Panc1 (cell line): ENCODE results near the gene GPC6.

Source experiments
- CTCF ChIP-seq: fragments of 450-650 bp; IDR thresholded peaks from 2 replicates; pipeline ENCODE4 v1.5.1; 2017; ENCODE audit warnings: mild to moderate bottlenecking
- REST ChIP-seq, 2 experiments: IDR thresholded peaks; 2 replicates each; pipeline ENCODE4 v1.6.1; 2011 to 2012; ENCODE audit warnings: low read depth in 2 of 2, control low read depth in 1 of 2, low read length in 1 of 2, mild to moderate bottlenecking in 1 of 2, moderate library complexity in 1 of 2; ENCODE audit not compliant: insufficient read depth in 1 of 2
- SIN3A ChIP-seq: IDR thresholded peaks from 2 replicates; pipeline ENCODE4 v1.6.1; 2012; ENCODE audit warnings: low read depth, mild to moderate bottlenecking, low read length, moderate library complexity, borderline replicate concordance; ENCODE audit not compliant: insufficient read depth

DNA sequence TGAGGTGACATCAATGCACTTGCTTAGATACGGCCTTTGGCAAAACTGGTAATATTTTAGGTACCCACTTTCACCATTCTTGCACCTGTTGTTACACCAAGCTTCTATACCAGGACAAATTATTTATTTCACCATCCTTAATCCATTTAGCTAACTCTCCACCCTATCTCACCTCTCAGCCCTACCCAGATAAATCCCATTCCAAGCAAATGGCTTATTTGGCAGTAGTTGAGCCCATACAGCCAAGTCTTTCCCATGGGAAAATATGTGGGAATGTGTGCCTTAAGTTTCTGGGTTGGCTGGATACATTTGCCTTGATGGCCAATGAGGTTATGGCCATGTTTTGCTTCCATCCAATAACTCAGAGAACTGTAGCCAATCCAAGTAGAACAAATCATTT is 551.9 kb downstream of the GPC6 start:
- TF ChIP-seq CTCF (no peak), REST (IDR thresholded peaks at IDR 0.05; ENCODE audit: insufficient read depth in 1 of 2, low read depth in 2 of 2, low read length in 1 of 2) (no peak), SIN3A (no peak)
